Large intestine (tissue), 3 donors: ENCODE results near the gene VIP. TPM values are rescaled to one million over a fixed set of nuclear protein-coding genes. Genes with fewer than 3 reads are reported as not detected.

ENCODE experiments used
- DNase-seq, 2 donors: peaks; one replicate each; pipeline versions ENCODE4 v3.0.0 to v3.0.0-alpha.2; 2013
- H3K27ac ChIP-seq: one replicate; pipeline ENCODE4 v1.5.1; 2013; ENCODE audit warnings: low read length
- H3K27me3 ChIP-seq: 2 replicates; pipeline ENCODE4 v1.6.1; 2013; ENCODE audit warnings: low read length; ENCODE audit not compliant: control insufficient read depth, insufficient read depth
- H3K36me3 ChIP-seq: 2 replicates; pipeline ENCODE4 v1.6.1; 2013; ENCODE audit warnings: low read length; ENCODE audit not compliant: control insufficient read depth, insufficient read depth
- H3K4me1 ChIP-seq: one replicate; pipeline ENCODE4 v1.6.1; 2013; ENCODE audit warnings: low read length; ENCODE audit not compliant: control insufficient read depth, insufficient read depth
- H3K4me3 ChIP-seq: one replicate; pipeline ENCODE4 v1.5.1; 2013; ENCODE audit warnings: low read length
- H3K9me3 ChIP-seq: one replicate; pipeline ENCODE4 v1.6.1; 2013; ENCODE audit warnings: mild to moderate bottlenecking, low read depth, low read length, moderate library complexity; ENCODE audit not compliant: control insufficient read depth
- WGBS: methylation state at CpG from one replicate; pipeline ENCODE4 v1.1.5; 2013; ENCODE audit warnings: low lambda C conversion rate; ENCODE audit not compliant: insufficient coverage; 5-methylcytosine and 5-hydroxymethylcytosine counted together
- polyA plus RNA-seq: library from polyadenylated mRNA; unstranded; fragments of 120-200 nt; gene quantifications from one replicate; pipeline ENCODE4 v1.2.1, GENCODE V29; 2013

Gene VIP
- polyA plus RNA-seq, 1 donor = 46.0 TPM

- H3K4me1 ChIP-seq = no peaks in the 10 kb centered on the region
- no peak overlapping the region for H3K4me3 ChIP-seq
- no peaks in the 10 kb centered on the region for H3K27me3 ChIP-seq
- DNase-seq = no peak
- H3K36me3 ChIP-seq = no peaks in the 10 kb centered on the region
- no peaks in the 10 kb centered on the region for H3K9me3 ChIP-seq
- no CpG with 5 or more reads among the region's 4 CpGs for WGBS
- H3K27ac ChIP-seq = no peak overlapping the region
Measured at GRCh38 chr6:152726313-152726712, 24.3 kb upstream of the VIP start.

GRCh38 chr6:152727507-152727906 lies 23.1 kb upstream of the VIP start:
- no peaks in the 10 kb centered on the region for H3K4me1 ChIP-seq
- no peaks in the 10 kb centered on the region for H3K27me3 ChIP-seq
- H3K36me3 ChIP-seq = no peaks in the 10 kb centered on the region
- no peak for DNase-seq
- H3K27ac ChIP-seq = no peak overlapping the region
- no peaks in the 10 kb centered on the region for H3K9me3 ChIP-seq
- H3K4me3 ChIP-seq = no peak overlapping the region
- no CpG with 5 or more reads among the region's 3 CpGs for WGBS

- WGBS = no CpG with 5 or more reads among the region's 2 CpGs
- H3K36me3 ChIP-seq = no peaks in the 10 kb centered on the region
- H3K9me3 ChIP-seq = no peaks in the 10 kb centered on the region
- DNase-seq = no peak
- H3K4me3 ChIP-seq = no peak overlapping the region
- H3K4me1 ChIP-seq = no peaks in the 10 kb centered on the region
- no peaks in the 10 kb centered on the region for H3K27me3 ChIP-seq
- H3K27ac ChIP-seq = no peak overlapping the region
Measured at GRCh38 chr6:152734630-152735029, 16.0 kb upstream of the VIP start.

GRCh38 chr6:152736687-152737273 lies 13.8 kb upstream of the VIP start:
- Histone ChIP-seq H3K27ac (no peak overlapping the region), H3K4me3 (no peak overlapping the region), H3K36me3 (no peaks in the 10 kb centered on the region), H3K4me1 (no peaks in the 10 kb centered on the region), H3K9me3 (no peaks in the 10 kb centered on the region), H3K27me3 (no peaks in the 10 kb centered on the region)
- no peak for DNase-seq
- 83% methylated on average over 1 of the region's 2 CpGs for WGBS

- Histone ChIP-seq H3K4me3 (no peak overlapping the region), H3K27ac (no peak overlapping the region), H3K4me1 (no peaks in the 10 kb centered on the region), H3K9me3 (no peaks in the 10 kb centered on the region), H3K36me3 (no peaks in the 10 kb centered on the region), H3K27me3 (no peaks in the 10 kb centered on the region)
- DNase-seq = no peak
- WGBS = no CpG with 5 or more reads among the region's 4 CpGs
Measured at GRCh38 chr6:152745509-152746171, 5.0 kb upstream of the VIP start.

GRCh38 chr6:152746172-152746553 lies 4.4 kb upstream of the VIP start:
- no peak for DNase-seq
- H3K4me3 ChIP-seq = no peak overlapping the region
- H3K4me1 ChIP-seq = no peaks in the 10 kb centered on the region
- H3K36me3 ChIP-seq = no peaks in the 10 kb centered on the region
- no peak overlapping the region for H3K27ac ChIP-seq
- no peaks in the 10 kb centered on the region for H3K27me3 ChIP-seq
- no CpG with 5 or more reads among the region's 2 CpGs for WGBS
- no peaks in the 10 kb centered on the region for H3K9me3 ChIP-seq

GRCh38 chr6:152748843-152749242 lies 1.8 kb upstream of the VIP start:
- Histone ChIP-seq H3K27ac (no peak overlapping the region), H3K27me3 (no peaks in the 10 kb centered on the region), H3K9me3 (no peaks in the 10 kb centered on the region), H3K4me3 (no peak overlapping the region), H3K4me1 (no peaks in the 10 kb centered on the region), H3K36me3 (no peaks in the 10 kb centered on the region)
- DNase-seq = no peak
- WGBS = 17% methylated on average over 1 of the region's 1 CpG

- 100% methylated on average over 1 of the region's 1 CpG for WGBS
- no peak overlapping the region for H3K4me3 ChIP-seq
- H3K27ac ChIP-seq = no peak overlapping the region
- H3K36me3 ChIP-seq = no peaks in the 10 kb centered on the region
- H3K9me3 ChIP-seq = no peaks in the 10 kb centered on the region
- no peaks in the 10 kb centered on the region for H3K4me1 ChIP-seq
- H3K27me3 ChIP-seq = no peaks in the 10 kb centered on the region
- no peak for DNase-seq
Measured at GRCh38 chr6:152749336-152749735, 1.3 kb upstream of the VIP start.

GRCh38 chr6:152765331-152765730 lies 14.7 kb downstream of the VIP start:
- no peaks in the 10 kb centered on the region for H3K4me1 ChIP-seq
- H3K36me3 ChIP-seq = no peaks in the 10 kb centered on the region
- H3K9me3 ChIP-seq = no peaks in the 10 kb centered on the region
- H3K4me3 ChIP-seq = no peak overlapping the region
- no CpG with 5 or more reads among the region's 3 CpGs for WGBS
- no peak overlapping the region for H3K27ac ChIP-seq
- no peak for DNase-seq
- H3K27me3 ChIP-seq = no peaks in the 10 kb centered on the region

GRCh38 chr6:152769159-152769558 lies 18.6 kb downstream of the VIP start:
- no peaks in the 10 kb centered on the region for H3K4me1 ChIP-seq
- no peak overlapping the region for H3K27ac ChIP-seq
- H3K9me3 ChIP-seq = no peaks in the 10 kb centered on the region
- H3K4me3 ChIP-seq = no peak overlapping the region
- H3K27me3 ChIP-seq = no peaks in the 10 kb centered on the region
- 80% methylated on average over 2 of the region's 7 CpGs for WGBS
- no peak for DNase-seq
- no peaks in the 10 kb centered on the region for H3K36me3 ChIP-seq

GRCh38 chr6:152769993-152770392 lies 19.4 kb downstream of the VIP start:
- Histone ChIP-seq H3K4me3 (no peak overlapping the region), H3K4me1 (no peaks in the 10 kb centered on the region), H3K27me3 (no peaks in the 10 kb centered on the region), H3K36me3 (no peaks in the 10 kb centered on the region), H3K9me3 (no peaks in the 10 kb centered on the region), H3K27ac (no peak overlapping the region)
- no peak for DNase-seq
- WGBS = no CpG with 5 or more reads among the region's 2 CpGs
